ENCODE measurements around the gene MLLT10. TPM values are rescaled to one million over a fixed set of nuclear protein-coding genes. Genes with fewer than 3 reads are reported as not detected.

MLLT10 gene
- total RNA-seq, 1 experiment from 2014 or later = 72.3 TPM

DNA sequence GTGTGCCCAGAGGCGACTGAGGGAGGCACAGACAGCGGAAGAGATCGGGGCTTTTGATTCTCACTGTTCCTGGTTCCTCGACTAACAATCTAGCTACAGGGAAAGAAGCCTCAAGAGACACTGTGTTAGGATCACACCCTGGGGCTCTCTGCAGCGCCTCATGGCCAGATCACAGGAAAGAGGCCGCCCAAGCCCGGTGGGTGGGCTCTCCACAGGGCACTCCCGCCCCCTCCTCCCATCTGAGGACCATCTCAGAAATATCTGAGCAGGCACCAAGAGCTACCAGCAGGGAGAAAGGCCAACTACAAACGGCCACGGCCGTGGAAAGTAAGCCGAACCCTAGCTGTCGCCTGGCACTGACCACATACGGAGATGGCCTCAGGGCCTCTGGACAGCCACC, 224.2 kb downstream of the MLLT10 start:
- H3K27me3 ChIP-seq (ENCODE audit: insufficient read depth, low read length) = no peaks in the 10 kb centered on the region
- no peak overlapping the region for H3K14ac ChIP-seq (ENCODE audit: insufficient read depth, low read length)
- no peaks in the 10 kb centered on the region for H3K27me3 Mint-ChIP-seq (ENCODE audit: low read depth)
- TF ChIP-seq, protein P1, sequence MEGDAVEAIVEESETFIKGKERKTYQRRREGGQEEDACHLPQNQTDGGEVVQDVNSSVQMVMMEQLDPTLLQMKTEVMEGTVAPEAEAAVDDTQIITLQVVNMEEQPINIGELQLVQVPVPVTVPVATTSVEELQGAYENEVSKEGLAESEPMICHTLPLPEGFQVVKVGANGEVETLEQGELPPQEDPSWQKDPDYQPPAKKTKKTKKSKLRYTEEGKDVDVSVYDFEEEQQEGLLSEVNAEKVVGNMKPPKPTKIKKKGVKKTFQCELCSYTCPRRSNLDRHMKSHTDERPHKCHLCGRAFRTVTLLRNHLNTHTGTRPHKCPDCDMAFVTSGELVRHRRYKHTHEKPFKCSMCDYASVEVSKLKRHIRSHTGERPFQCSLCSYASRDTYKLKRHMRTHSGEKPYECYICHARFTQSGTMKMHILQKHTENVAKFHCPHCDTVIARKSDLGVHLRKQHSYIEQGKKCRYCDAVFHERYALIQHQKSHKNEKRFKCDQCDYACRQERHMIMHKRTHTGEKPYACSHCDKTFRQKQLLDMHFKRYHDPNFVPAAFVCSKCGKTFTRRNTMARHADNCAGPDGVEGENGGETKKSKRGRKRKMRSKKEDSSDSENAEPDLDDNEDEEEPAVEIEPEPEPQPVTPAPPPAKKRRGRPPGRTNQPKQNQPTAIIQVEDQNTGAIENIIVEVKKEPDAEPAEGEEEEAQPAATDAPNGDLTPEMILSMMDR (conservative IDR thresholded peaks at IDR 0.05) = 0 out of 3 replicates have a peak, but pooled peaks have one; percentile 12
- WGBS (ENCODE audit: extremely low coverage, insufficient read length, low lambda C conversion rate) = no CpG with 5 or more reads among the region's 14 CpGs
- peaks cover 40 to 44% of the 10 kb centered on the region in 2 experiments for H3K4me1 Mint-ChIP-seq
- H3K36me3 Mint-ChIP-seq (ENCODE audit: insufficient read depth in 1 of 3, low read depth in 3 of 3) = no peaks in the 10 kb centered on the region; a peak in 1 of 7 replicates
- H3K79me1 ChIP-seq (ENCODE audit: insufficient read depth, low read depth, low read length, poor library complexity, severe bottlenecking) = no peaks in the 10 kb centered on the region
- H3K9ac ChIP-seq (ENCODE audit: extremely low read depth, insufficient read length, low read length) = no peak overlapping the region
- H3K27ac ChIP-seq (ENCODE audit: insufficient read length, low read depth, low read length) = no peak overlapping the region
- no peaks in the 10 kb centered on the region for H3K23me2 ChIP-seq (ENCODE audit: insufficient read length, low read depth, low read length, poor library complexity, severe bottlenecking)
- no peak for DNase-seq
- no peak overlapping the region for H4K5ac ChIP-seq (ENCODE audit: insufficient read length, low read depth, low read length)
- H4K8ac ChIP-seq (replicated peaks; ENCODE audit: insufficient read length, low read depth, low read length) = no peak overlapping the region
- H3K27ac Mint-ChIP-seq = 0 out of 7 replicates have a peak overlapping the region, but pooled peaks of 1 of the 3 experiments have one; percentile 48
- no peaks in the 10 kb centered on the region for H3K9me3 ChIP-seq (ENCODE audit: control insufficient read depth, low read depth, low read length)
- H3K56ac ChIP-seq (ENCODE audit: insufficient read length, low read depth, low read length) = no peak overlapping the region
- H3K4me1 ChIP-seq (ENCODE audit: insufficient read depth, low read length) = no peaks in the 10 kb centered on the region; the same call in 1 of the 2 replicates
- H3K4me2 ChIP-seq (ENCODE audit: insufficient read depth, insufficient read length, low read length) = no peak overlapping the region
- no peak overlapping the region for H3K4ac ChIP-seq (ENCODE audit: low read depth, low read length)
- no peak overlapping the region for H2BK15ac ChIP-seq (ENCODE audit: low read depth, low read length)
- no peak overlapping the region for H2AK5ac ChIP-seq (ENCODE audit: insufficient read length, low read length)
- no peak overlapping the region for H2AFZ ChIP-seq (ENCODE audit: low read length)
- no peak overlapping the region for H2BK12ac ChIP-seq (ENCODE audit: insufficient read length, low read depth, low read length)
- no peak overlapping the region for H2BK120ac ChIP-seq (ENCODE audit: low read depth, low read length, poor library complexity, severe bottlenecking)
- H2BK20ac ChIP-seq (ENCODE audit: low read depth, low read length, poor library complexity, severe bottlenecking) = no peak overlapping the region
- H3K4me3 Mint-ChIP-seq = no peak overlapping the region
- H3K79me2 ChIP-seq (ENCODE audit: insufficient read depth, low read length) = no peaks in the 10 kb centered on the region
- H4K20me1 ChIP-seq (ENCODE audit: control insufficient read depth, insufficient read depth, insufficient read length) = no peaks in the 10 kb centered on the region
- H3K9me3 Mint-ChIP-seq = no peaks in the 10 kb centered on the region; a peak in 1 of 5 replicates
- H3T11ph ChIP-seq (ENCODE audit: low read length) = no peak overlapping the region
- H3K23ac ChIP-seq (ENCODE audit: insufficient read length, low read depth, low read length) = no peak overlapping the region
- no peak overlapping the region for H4K91ac ChIP-seq (ENCODE audit: insufficient read length, low read depth, low read length)
- H2BK5ac ChIP-seq (ENCODE audit: insufficient read length, low read length) = no peak overlapping the region
- H3K18ac ChIP-seq (ENCODE audit: insufficient read length, low read depth, low read length) = no peak overlapping the region
